NCI-H2107 treated with DMSO at 0.1 percent for 48 hours (cell line): ENCODE data around the gene TCF7L2.

Experiments
- DNase-seq: peaks from one replicate; lab custom pipeline; 2025; ENCODE audit not compliant: unreplicated experiment; lab: John Stamatoyannopoulos, UW

Gene TCF7L2

DNA sequence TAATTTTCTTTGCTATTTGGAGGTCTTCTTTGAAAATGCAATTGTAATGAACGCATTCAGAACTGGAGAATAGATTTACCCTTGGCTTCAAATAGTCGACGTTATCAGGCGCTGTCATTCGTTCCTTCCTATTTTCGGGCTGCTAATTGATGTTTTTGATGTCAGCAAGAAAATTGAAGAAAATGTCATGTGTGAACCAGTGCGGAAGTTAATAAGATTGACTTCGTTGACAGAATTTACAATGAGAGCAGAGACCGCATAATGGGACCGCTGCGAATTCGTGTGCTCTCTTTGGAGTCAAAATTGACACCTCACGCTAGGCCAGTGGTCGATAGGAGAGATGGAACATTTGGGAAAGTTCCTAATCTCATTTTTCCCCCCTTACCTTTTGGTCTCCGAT is 168.8 kb downstream of the TCF7L2 start:
- DNase-seq: no peak

DNA sequence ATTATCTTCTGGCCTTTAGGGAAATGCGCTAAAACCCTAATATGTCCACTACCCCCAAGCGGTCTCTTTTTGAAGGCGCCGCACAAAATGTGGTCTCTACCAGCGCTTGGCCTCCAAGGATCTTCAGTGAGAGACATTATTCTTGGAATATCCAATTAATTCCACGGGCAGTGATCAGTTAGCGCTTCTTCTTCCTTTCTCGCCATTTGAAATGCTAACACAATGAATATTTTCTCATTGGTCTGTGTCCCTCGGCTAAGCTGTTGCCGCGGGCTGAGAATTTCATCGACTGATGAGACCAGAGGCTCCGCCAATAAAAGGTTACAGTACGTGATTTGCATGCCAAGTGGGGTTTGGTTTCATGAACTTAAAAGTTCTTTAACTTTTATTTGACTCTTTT is 169.8 kb downstream of the TCF7L2 start:
- DNase-seq: no peak

DNA sequence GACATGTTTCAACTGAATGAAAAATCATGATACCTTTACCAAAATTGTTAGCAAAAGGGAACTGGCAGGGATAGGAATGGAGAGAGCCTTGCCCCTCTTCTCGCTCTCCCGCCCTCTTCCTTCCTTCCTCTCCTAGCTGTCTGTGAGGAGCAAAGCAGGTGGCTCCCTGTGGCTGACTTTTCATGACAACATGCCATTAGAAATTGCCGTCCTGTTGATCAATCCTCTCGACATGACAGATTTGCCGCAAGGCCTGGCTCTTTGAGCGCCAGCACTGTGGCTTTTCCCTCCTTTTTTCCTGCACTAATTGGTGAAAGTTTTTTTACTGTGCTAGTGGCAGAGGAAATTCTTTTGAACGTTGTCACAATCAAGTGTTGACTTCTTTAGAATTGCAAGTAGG is 171.1 kb downstream of the TCF7L2 start:
- no peak for DNase-seq

DNA sequence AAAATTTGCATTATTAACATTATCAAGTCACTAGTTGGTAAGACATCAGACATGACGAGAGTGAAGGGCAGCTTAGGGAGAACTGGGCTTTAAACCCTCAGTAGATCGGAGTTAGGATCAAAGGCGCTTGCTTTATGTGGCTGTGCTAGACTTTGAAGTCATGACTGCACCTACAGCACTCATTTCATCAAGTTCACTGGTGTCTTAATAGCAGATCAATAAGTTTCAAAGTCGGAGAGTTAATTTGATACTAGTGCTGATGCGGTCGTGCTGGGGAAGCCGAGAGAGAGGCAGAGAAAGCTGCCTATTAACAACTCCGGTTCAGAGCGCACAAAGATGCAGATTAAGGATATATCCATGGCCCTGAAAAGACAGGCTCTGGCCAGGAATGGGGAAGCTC is 172.9 kb downstream of the TCF7L2 start:
- DNase-seq: no peak

DNA sequence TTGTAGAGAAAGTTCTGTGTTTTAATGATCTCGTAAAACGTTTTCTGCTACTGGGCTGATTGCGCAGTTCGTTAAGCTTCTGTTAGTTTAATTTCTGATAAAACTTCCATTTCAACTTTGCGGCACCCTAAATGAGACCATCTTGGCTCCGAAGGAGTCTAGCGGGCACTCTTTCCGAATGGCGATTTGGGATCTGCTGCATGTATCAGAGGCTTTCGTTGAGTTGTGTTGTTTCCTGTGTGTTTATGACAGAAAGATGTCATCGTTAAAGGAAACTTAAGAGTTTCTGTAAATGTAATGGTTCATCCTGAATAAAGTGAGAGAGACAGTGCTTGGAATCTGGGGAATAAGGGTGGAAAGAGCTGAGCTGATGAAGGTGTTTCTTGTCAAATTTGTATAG is 174.7 kb downstream of the TCF7L2 start:
- DNase-seq: no peak

DNA sequence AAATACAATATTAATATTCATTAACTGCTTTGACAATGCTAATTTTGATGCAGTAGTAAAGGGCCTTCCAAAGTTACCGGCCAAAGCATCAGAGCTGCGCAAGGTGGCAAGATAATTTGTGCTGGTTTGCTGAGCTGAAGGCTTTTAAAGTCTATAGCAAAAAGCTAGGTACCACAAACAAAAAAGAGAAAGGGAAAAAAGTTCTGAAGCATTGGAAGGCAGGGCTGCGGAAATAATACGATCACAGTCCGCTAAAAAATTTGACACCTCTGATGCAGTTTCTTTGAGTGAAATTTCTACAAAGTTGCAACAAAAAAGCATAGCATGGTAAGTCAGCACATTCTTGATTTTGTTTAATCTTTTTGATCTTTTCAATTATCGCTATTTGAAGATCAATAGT is 175.6 kb downstream of the TCF7L2 start:
- DNase-seq: no peak

DNA sequence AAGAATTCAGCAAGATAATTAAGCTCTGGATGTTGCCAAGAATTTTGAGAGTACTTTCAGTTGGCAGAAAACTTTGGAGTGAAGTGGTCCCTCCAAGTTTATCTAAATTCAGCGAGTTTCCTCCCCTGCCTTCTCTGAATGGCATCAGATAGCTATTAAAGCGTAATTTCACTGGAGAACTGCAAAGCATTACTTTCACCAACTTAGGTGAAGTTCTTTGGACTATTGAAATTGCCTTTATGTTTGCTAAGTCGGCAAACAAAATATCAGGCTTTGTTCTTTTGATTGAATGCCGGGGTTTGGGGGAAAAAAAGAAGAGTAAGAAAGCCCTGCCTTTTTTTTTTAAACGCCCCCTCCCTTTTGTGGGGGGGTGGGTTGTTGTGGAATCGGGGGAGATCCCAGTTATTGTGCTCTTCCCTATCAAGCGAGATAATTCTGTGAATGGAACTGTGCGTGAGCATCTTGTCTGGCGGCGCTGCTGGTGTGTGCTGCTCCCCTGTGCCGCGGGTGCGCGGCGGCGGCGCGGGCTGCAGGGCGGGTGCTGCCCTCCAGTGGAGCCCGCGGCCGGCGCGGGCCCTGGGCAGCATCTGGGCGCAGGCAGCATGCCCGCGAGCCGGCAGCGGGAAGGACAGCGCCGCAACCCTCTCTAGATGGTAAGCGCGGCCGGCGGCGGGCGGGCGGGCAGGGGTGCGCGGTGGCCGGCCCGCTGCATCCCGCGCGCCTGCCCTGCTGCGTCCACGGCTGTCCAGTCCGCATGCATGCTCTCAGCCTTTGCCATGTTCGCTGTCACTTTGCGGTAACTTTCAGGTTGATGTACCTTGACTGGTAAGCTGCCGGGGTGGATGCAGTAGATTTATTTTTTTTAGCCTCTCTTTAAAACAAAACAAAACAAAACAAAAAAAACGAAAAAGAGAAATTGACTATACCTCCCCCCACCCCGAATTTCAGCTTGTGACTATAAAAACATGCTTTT is 176.5 kb downstream of the TCF7L2 start:
- DNase-seq: peak; percentile 9

DNA sequence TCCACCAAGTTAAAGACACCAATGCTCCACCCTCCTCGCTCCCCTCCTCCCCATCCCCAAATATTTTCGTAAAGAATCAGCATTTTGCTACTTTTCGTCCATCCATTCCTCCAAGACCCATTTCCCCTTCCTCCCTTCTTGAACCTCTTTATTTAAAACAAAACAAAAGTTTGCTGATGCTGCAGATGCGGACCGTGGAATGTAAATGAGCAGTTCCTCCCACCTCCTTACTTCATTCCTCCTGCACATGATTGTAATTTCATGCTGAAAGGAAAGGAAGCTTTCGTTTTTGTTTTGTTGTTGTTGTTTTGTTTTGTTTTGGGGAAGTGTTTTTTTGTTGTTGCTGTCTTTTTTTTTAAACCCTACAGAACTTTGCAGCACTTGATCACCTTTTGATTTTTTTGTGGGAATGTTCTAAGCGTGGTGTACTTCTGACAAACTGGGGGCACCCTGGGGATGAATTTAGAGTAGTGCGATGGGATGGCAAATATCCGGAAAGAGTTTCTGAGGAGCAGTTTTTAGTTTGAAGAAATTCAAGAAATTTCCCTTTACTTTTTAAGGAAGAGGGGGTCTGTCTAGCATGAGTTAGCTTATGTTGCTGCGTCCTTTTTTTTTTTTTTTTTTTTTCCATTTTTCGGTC is 177.3 kb downstream of the TCF7L2 start:
- DNase-seq: no peak

DNA sequence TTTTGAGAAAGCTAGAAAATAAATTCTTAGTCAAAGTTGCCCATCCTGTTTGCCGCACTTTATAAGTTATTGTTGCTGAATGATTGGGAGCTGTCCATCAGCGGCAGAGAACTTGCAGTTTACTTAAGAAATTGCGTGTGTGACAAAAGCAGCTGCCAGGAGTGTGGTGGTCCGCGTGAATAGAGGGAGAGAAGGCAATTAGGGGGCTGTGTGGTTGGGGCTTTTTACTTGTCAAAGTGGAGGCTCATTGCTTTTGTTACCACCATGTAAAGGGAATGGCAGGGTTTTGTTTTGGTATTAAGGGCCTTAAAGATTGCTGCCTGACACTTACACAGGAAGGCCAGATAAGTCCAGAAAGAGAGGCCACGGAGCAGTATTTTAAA is 177.8 kb downstream of the TCF7L2 start:
- DNase-seq: no peak

DNA sequence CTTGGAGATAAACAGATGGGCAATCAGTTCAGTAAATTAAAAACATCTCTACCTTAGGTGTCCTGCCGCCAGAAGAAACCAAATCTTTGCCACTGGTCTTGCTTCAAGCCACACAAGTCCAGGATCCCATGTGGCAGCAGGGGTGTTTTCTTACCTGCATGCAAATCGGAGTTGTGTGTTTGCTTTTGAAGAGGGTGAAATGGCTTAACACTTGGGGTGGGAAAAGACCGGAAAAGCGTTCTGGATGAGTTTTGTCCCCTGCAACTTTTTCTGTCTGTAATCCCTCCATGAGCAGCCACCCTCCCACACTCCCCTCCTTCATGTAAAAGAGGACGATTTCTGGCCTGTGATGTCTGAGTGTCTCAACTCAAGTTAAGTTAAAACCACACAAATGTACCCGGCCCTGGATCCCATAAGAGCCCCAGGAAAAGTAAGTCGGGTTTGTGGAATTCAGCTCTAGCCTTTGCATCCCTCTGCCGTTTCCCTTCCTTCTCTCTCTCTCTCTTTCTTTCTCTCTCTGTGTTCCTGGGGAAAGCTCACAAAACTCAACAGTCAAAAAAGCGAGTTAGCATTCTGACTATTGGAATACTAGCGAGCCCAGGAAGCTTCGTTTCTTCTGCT is 178.5 kb downstream of the TCF7L2 start:
- no peak for DNase-seq

DNA sequence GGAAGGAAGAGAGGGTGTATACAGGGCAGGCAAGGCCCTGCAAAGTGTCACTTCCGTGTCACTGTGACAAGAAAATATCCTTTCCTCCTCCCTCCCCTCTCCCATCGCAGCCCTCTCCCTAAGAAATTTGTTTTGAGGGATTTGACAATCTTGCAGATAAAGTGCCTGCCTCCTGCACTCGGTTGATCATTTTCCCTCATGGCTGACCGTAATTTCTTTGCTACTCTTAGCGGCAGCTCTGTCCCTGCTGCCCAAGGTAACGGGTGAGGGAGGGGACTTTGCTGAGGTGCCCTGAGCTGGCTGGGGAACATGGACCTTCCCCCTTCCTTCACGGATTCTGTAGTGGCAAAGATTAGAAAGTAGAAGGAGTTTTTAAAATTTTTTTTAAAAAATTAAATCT is 179.1 kb downstream of the TCF7L2 start:
- DNase-seq: no peak

DNA sequence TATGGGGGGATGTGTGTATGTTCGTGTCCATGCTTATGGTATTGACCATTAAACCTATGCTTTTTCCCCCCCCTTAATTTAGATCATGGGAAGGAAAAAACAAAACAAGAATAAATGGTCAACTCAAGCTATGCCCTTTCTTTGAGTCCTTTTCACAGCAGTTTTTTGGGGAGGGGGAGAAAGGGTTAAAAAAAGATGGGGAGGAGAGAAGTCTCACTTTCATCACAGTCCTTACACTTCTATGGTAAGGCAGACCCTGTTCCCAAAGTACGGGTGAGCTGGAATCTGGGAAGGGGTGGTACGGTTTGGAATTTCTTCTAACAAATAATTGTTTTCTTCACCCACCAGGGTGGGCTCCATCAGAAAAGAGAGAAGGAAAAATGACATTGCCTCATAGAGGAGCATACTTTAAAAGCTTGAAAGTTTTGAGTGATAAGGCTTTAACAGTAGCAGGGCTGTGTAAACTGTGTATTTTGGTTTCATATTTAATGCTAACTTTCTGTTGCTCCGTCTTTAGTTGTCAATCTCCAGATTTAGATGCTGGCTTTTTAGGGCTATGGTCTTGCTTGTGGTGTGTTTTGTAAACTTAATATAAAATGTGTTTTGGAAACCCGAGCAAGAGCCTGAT is 180.1 kb downstream of the TCF7L2 start:
- DNase-seq: no peak

DNA sequence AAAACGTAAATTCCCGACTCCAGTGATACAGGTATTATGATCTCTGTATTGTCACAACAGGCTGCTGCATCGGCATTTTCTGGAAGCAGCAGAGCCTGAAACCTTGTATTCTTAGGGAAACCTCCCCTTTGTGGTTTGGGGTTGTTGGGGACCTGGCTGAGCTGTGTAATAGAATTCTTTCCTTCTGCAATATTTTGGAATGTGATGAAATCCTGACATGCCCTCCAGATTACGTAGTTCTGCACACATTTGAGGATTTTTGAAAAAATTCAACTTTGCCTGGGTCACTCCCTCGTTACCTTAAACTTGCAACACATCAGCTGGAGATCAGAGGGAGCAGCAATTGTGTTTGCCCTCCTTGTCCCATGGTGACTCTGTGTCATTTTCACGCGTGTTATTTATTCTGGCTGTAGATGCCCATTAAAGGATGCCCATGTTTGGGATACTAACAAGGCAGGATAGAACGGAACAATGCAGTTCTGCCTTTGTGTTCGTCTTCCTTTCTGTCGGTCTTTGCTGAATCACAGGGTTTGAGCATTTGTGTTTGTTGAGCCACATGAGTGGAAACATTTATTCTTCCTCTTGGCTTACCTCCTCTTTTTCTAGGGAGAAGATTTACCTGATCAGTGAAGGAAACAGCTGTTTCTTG is 181.7 kb downstream of the TCF7L2 start:
- DNase-seq: no peak

DNA sequence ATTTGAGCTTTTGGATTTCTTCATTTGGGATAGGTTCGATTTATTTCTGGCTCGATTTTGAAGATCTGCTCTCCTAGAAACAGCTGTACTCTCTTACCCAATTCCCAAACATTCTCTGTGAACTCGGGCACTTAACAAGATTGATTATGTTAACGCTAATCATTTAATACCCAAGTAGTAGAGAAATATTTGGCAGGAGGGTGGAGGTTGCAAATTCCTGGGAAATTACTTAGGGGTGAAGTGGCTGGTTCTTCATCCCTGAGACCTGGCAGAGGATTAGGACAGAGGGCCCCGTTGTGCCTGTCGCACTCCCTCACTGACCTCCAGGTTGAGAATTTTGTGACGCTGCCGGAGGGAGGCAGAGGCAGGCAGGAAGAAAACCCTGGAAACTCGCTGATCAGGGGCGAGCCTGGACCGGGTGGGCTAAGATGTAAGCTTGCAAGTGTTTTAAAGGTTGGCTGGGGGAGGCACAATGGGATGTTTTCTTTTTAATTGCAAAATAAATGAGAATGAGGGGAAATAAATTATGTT is 182.6 kb downstream of the TCF7L2 start:
- no peak for DNase-seq

DNA sequence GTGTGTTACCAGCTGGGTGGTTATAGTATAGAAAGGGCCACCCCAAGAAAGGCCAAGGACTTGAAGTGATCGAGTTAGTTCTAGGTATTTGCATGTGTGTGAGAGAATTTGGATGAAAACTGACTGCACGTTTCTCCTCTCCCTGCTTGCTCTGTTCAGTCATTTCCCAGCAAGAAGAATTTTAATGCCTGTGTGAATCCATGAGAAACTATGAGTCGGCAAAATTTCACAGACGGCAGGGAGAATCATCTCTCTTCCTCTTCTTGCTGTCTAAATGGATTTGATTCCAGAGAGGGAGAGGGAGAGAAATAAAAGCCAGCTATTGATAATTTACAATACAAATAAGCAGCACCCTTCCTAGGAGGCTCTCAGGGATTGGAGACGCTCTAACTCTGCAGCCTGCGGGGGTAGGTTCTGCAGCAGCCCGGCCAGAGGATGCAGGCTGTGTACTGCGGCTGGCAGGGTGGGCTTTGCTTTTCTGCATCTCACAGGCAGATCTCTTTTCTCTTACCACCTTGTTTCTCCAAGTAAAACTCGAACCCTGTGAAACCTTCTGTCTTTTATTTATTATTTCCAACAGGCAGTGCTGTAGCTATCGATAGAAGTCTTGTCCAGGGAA is 183.6 kb downstream of the TCF7L2 start:
- no peak for DNase-seq

DNA sequence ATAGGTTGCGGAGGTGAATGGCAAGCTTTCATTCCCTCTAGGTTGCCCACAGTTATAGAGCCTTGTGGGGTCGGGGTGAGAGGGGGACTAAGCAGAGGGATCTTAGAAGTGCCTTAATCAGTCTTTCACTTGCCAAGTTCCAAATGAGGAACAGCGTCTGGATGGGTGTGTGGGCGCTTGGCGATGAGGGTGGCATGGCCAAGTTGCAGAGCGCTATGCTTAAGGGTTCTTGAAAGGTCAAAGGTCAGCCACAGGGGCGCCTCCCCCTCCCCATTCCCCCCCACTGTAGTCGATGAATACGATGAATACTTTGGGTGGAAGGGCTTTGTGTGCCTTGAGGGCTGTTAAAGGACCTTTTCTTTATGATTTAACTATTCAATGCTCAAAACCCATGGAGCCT is 185.0 kb downstream of the TCF7L2 start:
- DNase-seq: no peak

DNA sequence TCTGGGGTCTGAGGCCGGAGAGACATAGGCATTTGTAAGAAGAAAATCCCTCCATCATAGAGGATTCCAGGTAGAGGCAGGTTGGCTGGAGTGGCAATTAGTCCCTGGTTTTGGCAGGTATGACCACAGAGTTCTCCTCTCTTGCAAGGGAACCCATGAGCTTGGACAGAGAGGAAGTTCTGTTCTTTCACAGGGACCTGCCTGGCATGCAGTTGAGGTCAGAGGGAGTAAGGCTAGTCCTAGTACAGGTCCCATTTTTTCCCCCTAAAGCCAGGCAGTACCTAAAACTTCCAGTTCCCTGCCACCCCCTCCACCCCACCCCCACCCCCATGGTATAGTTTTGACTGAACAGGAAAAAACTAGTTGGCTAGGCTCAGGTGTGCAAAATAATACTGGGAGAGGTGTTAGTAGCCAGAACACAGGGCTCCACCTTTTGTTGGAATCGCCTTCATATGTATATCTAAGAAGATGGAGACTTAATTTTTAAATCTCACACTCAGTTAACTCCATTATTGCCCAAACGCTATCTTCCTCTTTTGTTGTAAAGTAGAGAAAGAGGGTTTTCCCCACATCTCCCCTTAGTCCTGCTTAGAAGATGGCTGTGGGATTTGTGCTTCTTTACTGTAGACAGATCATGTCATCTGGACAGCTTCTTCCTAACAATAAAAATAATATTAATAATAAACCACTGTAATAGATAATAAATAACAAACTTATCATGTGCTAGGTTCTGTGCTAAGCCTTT is 188.1 kb downstream of the TCF7L2 start:
- no peak for DNase-seq

DNA sequence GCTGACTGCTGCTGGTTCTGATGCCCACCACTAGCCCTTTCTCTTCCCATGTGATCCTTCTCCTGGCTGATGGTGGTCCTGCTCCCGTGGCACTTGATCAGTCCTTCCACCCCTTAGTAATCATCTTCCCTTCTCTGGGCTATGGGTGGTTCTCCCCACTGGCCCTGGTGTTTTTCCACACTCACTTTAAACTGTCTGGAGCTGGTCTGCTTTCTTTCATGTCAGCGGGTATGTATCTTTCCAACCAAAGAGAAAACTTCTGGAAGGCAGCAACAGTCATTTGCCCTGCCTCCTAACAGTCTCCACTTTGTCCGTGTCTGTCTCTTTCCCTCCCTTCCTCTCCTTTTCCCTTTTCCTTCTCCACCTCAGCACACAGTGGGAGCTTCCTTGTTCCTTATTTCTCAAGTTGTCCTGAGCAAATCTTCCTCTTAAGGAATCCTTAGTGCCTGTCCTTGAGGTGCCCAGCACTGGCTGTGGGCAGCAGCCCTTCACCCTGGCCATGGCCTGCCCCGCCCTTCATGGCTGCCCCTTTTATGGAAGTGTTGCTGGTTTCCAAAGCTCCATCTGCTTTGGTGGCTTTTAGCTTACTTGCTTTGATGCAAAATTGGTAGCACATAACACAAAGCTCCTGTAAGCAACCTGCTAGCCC is 189.0 kb downstream of the TCF7L2 start:
- no peak for DNase-seq

DNA sequence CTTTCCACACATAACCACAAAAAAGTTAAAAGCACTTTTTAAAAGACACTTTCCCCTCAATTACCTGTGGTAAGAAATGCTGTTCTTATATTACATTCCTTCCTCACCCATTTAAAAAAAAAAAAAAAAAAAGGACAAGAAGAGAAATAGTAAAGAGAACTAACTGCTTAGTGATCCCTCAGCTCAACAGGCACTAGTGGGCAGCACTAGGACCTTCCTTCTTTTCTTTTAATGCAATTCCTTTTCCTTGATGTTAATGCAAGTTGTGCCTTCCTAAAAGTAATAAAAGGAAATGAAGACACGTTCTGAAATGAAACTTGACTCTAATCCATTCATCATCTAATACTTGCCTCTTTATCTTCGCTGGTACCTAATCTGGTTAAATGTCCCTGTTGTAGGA is 189.7 kb downstream of the TCF7L2 start:
- DNase-seq: no peak
